ENCODE results near the gene MAN1B1.

DNA sequence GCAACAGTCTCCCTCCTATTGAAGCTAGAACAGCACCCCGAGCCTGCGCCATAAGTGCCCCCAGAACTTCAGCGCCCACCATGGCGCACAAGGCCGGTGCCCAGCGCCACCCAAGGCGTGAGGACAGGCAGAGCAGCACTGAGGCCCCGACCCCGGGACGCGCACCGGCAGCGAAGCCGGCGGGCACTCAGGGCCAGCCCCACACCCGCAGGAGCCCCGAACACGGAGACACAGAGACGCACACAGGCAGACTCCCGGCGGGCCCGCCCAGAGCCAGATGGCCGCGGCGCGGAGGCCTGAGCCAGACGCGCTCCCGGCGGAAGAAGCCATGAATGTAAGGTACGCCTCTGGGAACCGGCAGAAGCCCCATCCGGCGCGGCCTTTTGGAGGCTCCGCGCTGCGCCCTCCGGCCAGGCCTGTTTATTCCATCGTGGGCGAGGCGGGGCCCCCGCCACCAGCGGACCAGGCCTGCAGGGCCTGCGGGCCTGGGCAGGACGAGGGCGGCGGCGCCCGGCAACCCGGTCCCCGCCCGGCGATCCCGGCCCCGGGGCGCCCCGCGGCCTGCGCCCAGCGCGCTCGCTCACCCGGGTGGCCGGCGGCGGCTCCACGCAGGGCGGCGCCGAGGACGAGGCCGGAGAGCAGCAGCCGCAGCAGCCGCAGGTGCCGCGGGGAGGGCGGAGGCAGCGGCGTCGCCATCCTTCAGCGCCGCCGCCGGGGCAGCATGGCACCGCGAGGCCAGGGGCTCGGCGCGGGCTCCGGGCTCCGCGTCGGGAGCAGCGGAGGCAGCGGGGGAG is 41.3 kb upstream of the MAN1B1 start:
- no peak for TF ChIP-seq CTCF (IDR thresholded peaks at IDR 0.05)
- TF ChIP-seq POLR2A (IDR thresholded peaks at IDR 0.05) = no peak

Measured in lower leg skin (tissue), 3 donors.